ENCODE measurements around the gene ABI1. TPM values are rescaled to one million over a fixed set of nuclear protein-coding genes. Genes with fewer than 3 reads are reported as not detected.

ABI1 gene
- total and polyA plus RNA-seq, 2 donors (not counting 3 experiments of a cell fraction or from before 2014, with no cell fraction given): 58.8 to 59.1 TPM

DNA sequence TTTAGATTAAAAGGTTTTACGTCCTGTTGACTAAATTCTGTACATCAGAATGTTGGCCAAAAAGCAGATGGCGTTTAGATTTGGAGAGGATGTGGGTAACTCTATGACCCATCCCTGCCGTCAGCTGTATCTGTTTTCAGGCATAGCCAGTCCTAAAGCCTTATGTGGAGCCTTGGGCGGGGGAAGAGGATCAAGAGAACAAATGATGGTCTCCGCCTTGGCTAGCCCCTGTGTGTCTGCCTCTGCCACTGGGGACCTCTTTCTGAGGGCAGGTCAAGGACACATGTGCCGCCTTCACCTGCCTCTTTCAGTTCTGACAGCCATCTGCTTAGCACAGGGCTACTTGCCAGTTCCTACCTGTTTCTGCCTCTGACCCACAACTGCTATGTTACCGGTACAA, 139.2 kb downstream of the ABI1 start:
- Histone ChIP-seq H3K79me2 (ENCODE audit: control insufficient read depth, insufficient read depth, low read length) (no peaks in the 10 kb centered on the region), H3K9ac (replicated peaks; ENCODE audit: extremely low read depth, insufficient read depth, low read length) (no peak overlapping the region), H2AFZ (ENCODE audit: low read depth, low read length) (no peak overlapping the region), H3K4me2 (ENCODE audit: insufficient read depth, low read length) (no peak overlapping the region), H3K27ac (ENCODE audit: insufficient read depth, low read depth, low read length) (no peak overlapping the region), H3K9me1 (replicated peaks; ENCODE audit: control insufficient read depth, extremely low read depth, insufficient read depth, low read length) (peaks cover 2% of the 10 kb centered on the region), H3K36me3 (ENCODE audit: control insufficient read depth in 2 of 2, extremely low read depth in 1 of 2, insufficient read depth in 2 of 2, low read length in 2 of 2) (peaks cover 0 to 2% of the 10 kb centered on the region in 2 experiments), H3K9me3 (replicated peaks; ENCODE audit: control insufficient read depth, insufficient read depth, low read length) (no peaks in the 10 kb centered on the region), H3K4me3 (replicated peaks in 1 of 3; ENCODE audit: insufficient read depth in 1 of 3, low read depth in 1 of 3, low read length in 3 of 3) (no peak overlapping the region), H3K27me3 (ENCODE audit: control insufficient read depth in 2 of 2, insufficient read depth in 2 of 2, low read length in 2 of 2) (no peaks in the 10 kb centered on the region), H3K4me1 (ENCODE audit: control insufficient read depth, extremely low read depth, insufficient read depth, low read length) (no peaks in the 10 kb centered on the region), H4K20me1 (replicated peaks; ENCODE audit: control insufficient read depth, extremely low read depth, insufficient read depth, low read length) (no peaks in the 10 kb centered on the region)
- intact Hi-C loops (cut with micrococcal nuclease) (loop anchor here (10.0 kb wide), 1 partner anchor 117 kb away; no protein-coding TSS in a partner anchor), dilution Hi-C loops (cut with MboI; ENCODE audit: extremely low pct_ligation_motif_present, low sequenced_read_pairs) (no loop called here)
- DNase-seq (ENCODE audit: low read depth, low spot score) (no peak), FAIRE-seq (no peak)
- ChIA-PET CTCF (no interaction called here), POLR2A (no interaction called here)
- TF ChIP-seq, protein P1, sequence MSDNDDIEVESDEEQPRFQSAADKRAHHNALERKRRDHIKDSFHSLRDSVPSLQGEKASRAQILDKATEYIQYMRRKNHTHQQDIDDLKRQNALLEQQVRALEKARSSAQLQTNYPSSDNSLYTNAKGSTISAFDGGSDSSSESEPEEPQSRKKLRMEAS (IDR thresholded peaks at IDR 0.05; ENCODE audit: insufficient read depth, insufficient read length): no peak
- no TSS peak for BruUV-seq (replicated peaks)

DNA sequence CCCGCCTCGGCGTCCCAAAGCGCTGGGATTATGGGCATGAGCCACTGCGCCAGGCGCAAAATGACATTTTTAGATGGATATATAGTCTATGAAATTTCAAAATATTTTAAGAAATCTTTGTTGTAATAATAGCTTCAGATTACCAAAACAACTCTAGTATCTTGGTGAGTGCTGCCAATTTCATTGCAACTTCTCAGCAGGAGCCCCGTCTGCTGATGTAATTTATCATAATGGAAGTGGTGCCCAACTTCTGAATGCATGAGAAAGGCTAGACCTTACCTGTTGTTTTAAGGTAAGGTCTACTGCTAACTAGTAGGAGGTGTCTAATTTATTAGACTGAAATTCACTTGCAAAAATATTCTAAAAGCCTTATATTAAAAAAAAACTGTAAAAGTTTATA, 143.3 kb downstream of the ABI1 start:
- no peak for FAIRE-seq
- BruUV-seq (replicated peaks): no TSS peak
- Histone ChIP-seq H3K27me3 (ENCODE audit: control insufficient read depth in 2 of 2, insufficient read depth in 2 of 2, low read length in 2 of 2) (no peaks in the 10 kb centered on the region), H3K9me3 (replicated peaks; ENCODE audit: control insufficient read depth, insufficient read depth, low read length) (no peaks in the 10 kb centered on the region), H2AFZ (ENCODE audit: low read depth, low read length) (no peak overlapping the region), H3K36me3 (ENCODE audit: control insufficient read depth in 2 of 2, extremely low read depth in 1 of 2, insufficient read depth in 2 of 2, low read length in 2 of 2) (peaks cover 0 to 2% of the 10 kb centered on the region in 2 experiments), H3K27ac (ENCODE audit: insufficient read depth, low read depth, low read length) (no peak overlapping the region), H3K9me1 (replicated peaks; ENCODE audit: control insufficient read depth, extremely low read depth, insufficient read depth, low read length) (peaks cover 2% of the 10 kb centered on the region), H3K4me2 (ENCODE audit: insufficient read depth, low read length) (no peak overlapping the region), H3K4me1 (ENCODE audit: control insufficient read depth, extremely low read depth, insufficient read depth, low read length) (no peaks in the 10 kb centered on the region), H3K79me2 (ENCODE audit: control insufficient read depth, insufficient read depth, low read length) (peaks cover 2% of the 10 kb centered on the region), H4K20me1 (replicated peaks; ENCODE audit: control insufficient read depth, extremely low read depth, insufficient read depth, low read length) (no peaks in the 10 kb centered on the region), H3K9ac (replicated peaks; ENCODE audit: extremely low read depth, insufficient read depth, low read length) (no peak overlapping the region), H3K4me3 (replicated peaks in 1 of 3; ENCODE audit: insufficient read depth in 1 of 3, low read depth in 1 of 3, low read length in 3 of 3) (no peak overlapping the region)
- intact Hi-C loops (cut with micrococcal nuclease): no loop called here
- TF ChIP-seq MYC (IDR thresholded peaks at IDR 0.05; ENCODE audit: low read depth, low read length) (no peak), POLR2A (IDR thresholded peaks at IDR 0.05; ENCODE audit: low read depth, low read length) (no peak), POLR2AphosphoS5 (IDR thresholded peaks at IDR 0.05; ENCODE audit: insufficient read depth, low read depth, low read length) (no peak), GATA2 (IDR thresholded peaks at IDR 0.05; ENCODE audit: insufficient read depth, insufficient read length, low read depth, low read length) (no peak), JUN (IDR thresholded peaks at IDR 0.05; ENCODE audit: borderline replicate concordance, insufficient read depth, insufficient read length, low read depth) (no peak), FOS (IDR thresholded peaks at IDR 0.05; ENCODE audit: borderline replicate concordance, insufficient read depth, low read length) (no peak), EZH2 (IDR thresholded peaks at IDR 0.05; ENCODE audit: borderline replicate concordance, low read depth, low read length, severe bottlenecking) (no peak)
- TF ChIP-seq, protein P1 (IDR thresholded peaks at IDR 0.05; ENCODE audit: insufficient read depth, insufficient read length): no peak
- TF ChIP-seq, protein P2, sequence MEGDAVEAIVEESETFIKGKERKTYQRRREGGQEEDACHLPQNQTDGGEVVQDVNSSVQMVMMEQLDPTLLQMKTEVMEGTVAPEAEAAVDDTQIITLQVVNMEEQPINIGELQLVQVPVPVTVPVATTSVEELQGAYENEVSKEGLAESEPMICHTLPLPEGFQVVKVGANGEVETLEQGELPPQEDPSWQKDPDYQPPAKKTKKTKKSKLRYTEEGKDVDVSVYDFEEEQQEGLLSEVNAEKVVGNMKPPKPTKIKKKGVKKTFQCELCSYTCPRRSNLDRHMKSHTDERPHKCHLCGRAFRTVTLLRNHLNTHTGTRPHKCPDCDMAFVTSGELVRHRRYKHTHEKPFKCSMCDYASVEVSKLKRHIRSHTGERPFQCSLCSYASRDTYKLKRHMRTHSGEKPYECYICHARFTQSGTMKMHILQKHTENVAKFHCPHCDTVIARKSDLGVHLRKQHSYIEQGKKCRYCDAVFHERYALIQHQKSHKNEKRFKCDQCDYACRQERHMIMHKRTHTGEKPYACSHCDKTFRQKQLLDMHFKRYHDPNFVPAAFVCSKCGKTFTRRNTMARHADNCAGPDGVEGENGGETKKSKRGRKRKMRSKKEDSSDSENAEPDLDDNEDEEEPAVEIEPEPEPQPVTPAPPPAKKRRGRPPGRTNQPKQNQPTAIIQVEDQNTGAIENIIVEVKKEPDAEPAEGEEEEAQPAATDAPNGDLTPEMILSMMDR (IDR thresholded peaks at IDR 0.05; ENCODE audit: extremely low read depth in 1 of 2, insufficient read depth in 1 of 2, low read depth in 1 of 2, low read length in 2 of 2): no peak
- no peak for DNase-seq (ENCODE audit: low read depth, low spot score)
- CTCF ChIA-PET: interaction anchor here (1.3 kb wide), 1 partner anchor 9 kb away, joined by 8 read pairs; no protein-coding TSS in a partner anchor
- dilution Hi-C loops (cut with MboI; ENCODE audit: extremely low pct_ligation_motif_present, low sequenced_read_pairs): no loop called here
- POLR2A ChIA-PET: no interaction called here
